Heart right ventricle (tissue), 16 donors: Measurements from ENCODE around the gene TRIM2. TPM values are rescaled to one million over a fixed set of nuclear protein-coding genes. Genes with fewer than 3 reads are reported as not detected.

Experiments
- ATAC-seq, 8 donors: fragments of 200-7000 bp; cut with Tn5 transposase; one replicate each; pipeline ENCODE4 v1.9.1; 2020; ENCODE audit warnings: mild to moderate bottlenecking in 8 of 8, moderate library complexity in 8 of 8, moderate number of reproducible peaks in 1 of 8
- DNase-seq, 2 donors: peaks; one replicate each; pipeline ENCODE4 v3.0.0-alpha.2; 2020
- H3K27ac ChIP-seq, 10 donors: fragments of 200-600 bp; sonication (generic) in 2 of 10; one replicate each; pipeline versions ENCODE4 v1.5.0 to v1.8.0; 2020 to 2022; ENCODE audit warnings: mild to moderate bottlenecking in 3 of 10
- H3K27me3 ChIP-seq, 7 donors: fragments of 200-600 bp; one replicate each; pipeline ENCODE4 v1.8.0; 2021 to 2022; ENCODE audit warnings: mild to moderate bottlenecking in 2 of 7
- H3K36me3 ChIP-seq, 9 donors: fragments of 200-600 bp; sonication (generic) in 1 of 9; one replicate each; pipeline versions ENCODE4 v1.5.0 to v1.8.0; 2020 to 2022; ENCODE audit warnings: mild to moderate bottlenecking in 2 of 9
- H3K4me1 ChIP-seq, 9 donors: fragments of 200-600 bp; sonication (generic) in 1 of 9; one replicate each; pipeline versions ENCODE4 v1.5.0 to v1.8.0; 2020 to 2022; ENCODE audit warnings: mild to moderate bottlenecking in 4 of 9
- H3K4me3 ChIP-seq, 10 donors: fragments of 200-600 bp; sonication (generic) in 2 of 10; one replicate each; pipeline versions ENCODE4 v1.5.0 to v1.8.0; 2020 to 2022; ENCODE audit warnings: mild to moderate bottlenecking in 7 of 10, moderate library complexity in 2 of 10
- H3K9me3 ChIP-seq, 11 donors: fragments of 200-600 bp in 10 of 11; sonication (generic) in 2 of 11; one replicate each; pipeline versions ENCODE4 v1.5.0 to v1.8.0; 2013 to 2022; ENCODE audit warnings: mild to moderate bottlenecking in 2 of 11, control low read depth in 1 of 11, moderate library complexity in 1 of 11
- WGBS, 2 donors: extraction: QIAGEN DNeasy Blood & Tissue Kit; methylation state at CpG; one replicate each; pipeline ENCODE4 v1.1.7; 2013; ENCODE audit warnings: inconsistent platforms in 1 of 2; 5-methylcytosine and 5-hydroxymethylcytosine counted together
- intact Hi-C, 10 donors: fragments of 100-400 bp; cut with DNase I; formaldehyde crosslinking; loops; one replicate each; pipeline versions ENCODE4 v1.11.1 to v1.14.2; 2022
- polyA plus RNA-seq, 2 donors: library from polyadenylated mRNA; stranded (reverse); fragments of 200-250 nt; gene quantifications; one replicate each; pipeline ENCODE4 v1.2.3, GENCODE V29; 2013
- total RNA-seq, 10 donors: library from RNA; stranded (reverse); fragmentation: NEBNext Ultra II Directional in 3 of 10; extraction: Animal tissue kit (Norgen Biotek cat#: 25700) in 3 of 10; gene quantifications; one replicate each; pipeline versions ENCODE4 v1.2.1 to v1.2.4, GENCODE V29; 2021 to 2023
- TF ChIP-seq, protein P1 (sequence below), 9 donors: fragments of 200-600 bp; sonication (generic) in 2 of 9; IDR thresholded peaks; one replicate each; pipeline versions ENCODE4 v1.5.0 to v1.8.0; 2021 to 2022; ENCODE audit warnings: antibody characterized with exemption in 9 of 9, mild to moderate bottlenecking in 5 of 9, moderate library complexity in 1 of 9
- donor health status: Arrhythmogenic right ventricular cardiomyopathy.
- donor health status: ischemic (EF 13 %, LVEDD 7.1; RV severe dilation, severe dysfunction).
- donor health status: healthy with polysubstance abuse.
- donor health status: DM: no; HTN: yes; CAD: no.
- donor health status: DM: no; HTN: no; CAD: no.
- donor health status: ischemic (EF 25% LVEDD 6.9; RV normal size, moderate dysfunction).
- donor health status: ischemic (EF 25% LVEDD 5.7; RV mildly dilated, moderate dysfunction).
- donor health status: healthy.
- donor health status: DM: yes; HTN: yes; CAD: no.
- donor health status: Ischemic cardiomyopathy.
- donor health status: ischemic (EF 35%, LVEDD 5.7; RV mildly dilated, moderate dysfunction).
- donor health status: nonischemic (EF 11% LVEDD 7.7; RV severe dilation, severe dysfunction).
- donor health status: DM: yes; HTN: yes; CAD: no.
- donor health status: PGD.
- donor health status: ischemic (EF 29% LVEDD 5.4; RV normal size, mild dysfunction).
- donor health status: nonischemic (EF 23%, LVEDD 6.1; RV moderate dilation, normal function).

TRIM2 gene
- total and polyA plus RNA-seq, 12 donors, result 2.8 to 33.2 (median 20.5) TPM

DNA sequence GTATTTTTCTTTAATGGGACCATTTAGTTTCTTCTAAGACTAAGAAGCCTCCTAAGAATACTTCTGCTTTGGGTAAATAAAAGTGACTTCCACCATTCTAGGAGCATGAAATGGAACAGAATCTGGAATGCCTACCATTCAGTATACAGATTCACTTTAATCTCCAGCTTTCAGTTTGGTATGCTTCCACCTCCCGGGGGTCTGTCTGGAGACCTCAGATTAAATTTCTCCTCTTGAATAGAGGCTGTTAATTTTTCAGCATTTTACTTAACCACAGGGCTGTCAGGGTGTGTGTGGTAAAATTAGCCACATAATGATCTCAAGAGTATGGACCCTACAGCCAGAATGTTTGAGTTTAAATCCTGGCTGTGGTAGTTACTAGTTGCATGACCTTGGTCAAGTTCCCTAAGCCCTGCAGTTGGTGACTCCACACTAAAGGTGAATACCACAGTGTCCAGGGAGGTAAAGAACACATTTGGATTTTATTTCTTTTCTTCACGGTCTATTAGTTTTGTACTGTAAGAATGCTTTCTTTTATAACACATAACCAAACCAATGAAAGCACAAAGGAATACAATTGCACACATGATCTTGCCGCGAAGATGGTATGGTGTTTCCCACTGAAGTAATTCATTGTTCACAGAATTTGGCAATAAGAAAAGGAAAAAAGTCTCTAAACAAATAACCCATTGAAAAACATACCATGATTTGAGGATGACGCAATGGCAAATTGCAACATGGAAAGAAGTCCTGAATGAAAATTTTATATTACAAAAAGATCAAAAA is 37.3 kb upstream of the TRIM2 start:
- Histone ChIP-seq H3K4me1 (no peaks in the 10 kb centered on the region), H3K9me3 (peaks cover 0 to 14% (median 0%) of the 10 kb centered on the region in 11 donors), H3K36me3 (no peaks in the 10 kb centered on the region), H3K4me3 (no peak overlapping the region), H3K27ac (no peak overlapping the region), H3K27me3 (peaks cover 0 to 11% (median 5%) of the 10 kb centered on the region in 7 donors)
- 71 to 74% methylated on average over 5 of the region's 5 CpGs for WGBS, 2 donors
- no peak for ATAC-seq
- TF ChIP-seq, protein P1, sequence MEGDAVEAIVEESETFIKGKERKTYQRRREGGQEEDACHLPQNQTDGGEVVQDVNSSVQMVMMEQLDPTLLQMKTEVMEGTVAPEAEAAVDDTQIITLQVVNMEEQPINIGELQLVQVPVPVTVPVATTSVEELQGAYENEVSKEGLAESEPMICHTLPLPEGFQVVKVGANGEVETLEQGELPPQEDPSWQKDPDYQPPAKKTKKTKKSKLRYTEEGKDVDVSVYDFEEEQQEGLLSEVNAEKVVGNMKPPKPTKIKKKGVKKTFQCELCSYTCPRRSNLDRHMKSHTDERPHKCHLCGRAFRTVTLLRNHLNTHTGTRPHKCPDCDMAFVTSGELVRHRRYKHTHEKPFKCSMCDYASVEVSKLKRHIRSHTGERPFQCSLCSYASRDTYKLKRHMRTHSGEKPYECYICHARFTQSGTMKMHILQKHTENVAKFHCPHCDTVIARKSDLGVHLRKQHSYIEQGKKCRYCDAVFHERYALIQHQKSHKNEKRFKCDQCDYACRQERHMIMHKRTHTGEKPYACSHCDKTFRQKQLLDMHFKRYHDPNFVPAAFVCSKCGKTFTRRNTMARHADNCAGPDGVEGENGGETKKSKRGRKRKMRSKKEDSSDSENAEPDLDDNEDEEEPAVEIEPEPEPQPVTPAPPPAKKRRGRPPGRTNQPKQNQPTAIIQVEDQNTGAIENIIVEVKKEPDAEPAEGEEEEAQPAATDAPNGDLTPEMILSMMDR (IDR thresholded peaks at IDR 0.05), result no peak
- intact Hi-C loops, result no loop called here
- DNase-seq, result no peak

DNA sequence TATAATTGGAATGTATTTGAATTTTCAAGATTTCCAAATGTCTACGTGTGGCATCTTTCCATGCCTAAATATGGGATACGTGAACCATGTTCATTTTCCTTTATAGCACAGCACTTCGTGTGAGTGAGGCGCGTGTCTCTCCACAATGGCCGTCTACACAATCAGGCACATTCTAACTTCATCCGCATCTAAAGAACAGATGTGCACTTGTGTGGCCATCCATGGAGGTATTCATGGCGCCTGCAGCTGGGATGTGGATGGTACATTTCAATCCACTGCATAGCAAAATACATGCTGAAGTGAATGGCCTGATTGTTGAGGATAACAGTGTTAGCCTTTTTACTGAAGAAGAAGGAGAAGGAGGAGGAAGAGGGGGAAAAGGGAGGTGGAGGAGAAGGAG is 34.5 kb upstream of the TRIM2 start:
- DNase-seq (no peak), ATAC-seq (no peak)
- WGBS, 2 donors, result 68 to 81% methylated on average over 8 of the region's 8 CpGs

DNA sequence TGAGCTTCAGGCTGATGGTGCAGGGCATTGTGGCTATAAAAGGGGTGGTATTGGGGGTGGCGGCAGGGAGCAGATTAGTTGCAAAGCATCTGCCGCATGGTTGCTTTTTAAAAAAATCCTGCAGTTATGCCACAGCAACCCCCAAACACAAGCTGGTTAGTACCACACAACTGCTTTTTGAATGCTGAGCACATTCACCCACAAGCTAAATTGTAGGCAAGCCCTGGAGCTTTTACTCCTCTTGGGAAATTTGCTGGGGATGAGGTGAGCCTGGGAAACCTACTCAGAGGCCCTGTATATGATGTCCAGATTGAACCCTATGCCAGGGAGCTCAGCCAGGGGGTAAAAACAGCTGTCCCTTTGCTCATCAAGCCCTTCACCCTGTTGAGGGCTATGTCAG is 33.8 kb upstream of the TRIM2 start:
- ATAC-seq (no peak), DNase-seq (no peak)
- TF ChIP-seq, protein P1 (IDR thresholded peaks at IDR 0.05), result no peak
- no peaks in the 10 kb centered on the region for H3K4me1 ChIP-seq
- intact Hi-C loops, result no loop called here
- no peak overlapping the region for H3K4me3 ChIP-seq
- H3K36me3 ChIP-seq, result no peaks in the 10 kb centered on the region
- no peak overlapping the region for H3K27ac ChIP-seq
- H3K27me3 ChIP-seq, result peaks cover 0 to 12% (median 7%) of the 10 kb centered on the region in 7 donors
- H3K9me3 ChIP-seq, result peaks cover 0 to under 1% (median 0%) of the 10 kb centered on the region in 11 donors
- 95 to 100% methylated on average over 2 of the region's 2 CpGs for WGBS, 2 donors

More for the DNA sequence above, 34.5 kb upstream of the TRIM2 start:
- Histone ChIP-seq H3K4me1 (no peaks in the 10 kb centered on the region), H3K4me3 (no peak overlapping the region), H3K27ac (no peak overlapping the region), H3K36me3 (no peaks in the 10 kb centered on the region), H3K27me3 (peaks cover 0 to 12% (median 7%) of the 10 kb centered on the region in 7 donors), H3K9me3 (peaks cover 0 to 7% (median 0%) of the 10 kb centered on the region in 11 donors)
- TF ChIP-seq, protein P1 (IDR thresholded peaks at IDR 0.05), result no peak
- intact Hi-C loops, result no loop called here

DNA sequence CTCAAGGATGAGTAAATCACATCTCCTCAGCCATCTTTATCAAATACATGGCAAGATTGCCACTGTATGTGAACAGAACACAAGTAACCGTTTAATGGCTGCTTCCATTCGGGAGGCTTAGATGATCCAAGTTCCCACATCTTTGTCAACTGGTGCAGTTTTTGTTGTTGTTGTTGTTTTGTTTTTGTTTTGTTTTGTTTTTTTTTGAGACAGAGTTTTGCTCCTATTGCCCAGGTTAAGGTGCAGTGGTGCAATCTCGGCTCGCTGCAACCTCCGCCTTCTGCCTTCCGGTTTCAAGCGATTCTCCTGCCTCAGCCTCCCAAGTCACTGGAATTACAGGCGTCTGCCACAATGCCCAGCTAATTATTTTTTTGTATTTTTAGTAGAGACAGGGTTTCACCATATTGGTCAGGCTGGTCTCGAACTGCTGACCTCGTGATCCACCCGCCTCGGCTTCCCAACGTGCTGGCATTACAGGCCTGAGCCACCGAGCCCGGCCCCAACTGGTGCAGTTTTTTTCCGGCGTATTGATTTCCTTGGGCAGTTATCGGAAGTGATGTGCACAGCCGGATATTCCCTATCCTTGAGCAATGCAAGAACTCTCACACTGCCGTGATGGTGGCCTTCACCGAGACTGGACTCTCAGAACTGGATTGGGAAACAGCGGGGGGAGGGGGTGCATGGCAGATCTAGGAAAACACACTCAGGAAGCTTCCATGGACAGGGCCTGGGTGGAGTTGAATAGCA is 29.2 kb upstream of the TRIM2 start:
- no peaks in the 10 kb centered on the region for H3K4me1 ChIP-seq
- TF ChIP-seq, protein P1 (IDR thresholded peaks at IDR 0.05), result no peak

More for the DNA sequence above, 29.2 kb upstream of the TRIM2 start:
- no peaks in the 10 kb centered on the region for H3K36me3 ChIP-seq
- no peak overlapping the region for H3K4me3 ChIP-seq
- no peak for DNase-seq
- intact Hi-C loops, result loop anchor here in 1 of 10 donors (2.0 kb wide), 1 partner anchor 174 kb away; no protein-coding TSS in a partner anchor
- WGBS, 2 donors, result 93 to 95% methylated on average over 22 of the region's 22 CpGs
- H3K27me3 ChIP-seq, result peaks cover 0 to 7% (median 0%) of the 10 kb centered on the region in 7 donors
- H3K27ac ChIP-seq, result no peak overlapping the region
- H3K9me3 ChIP-seq, result no peaks in the 10 kb centered on the region
- no peak for ATAC-seq
